ENCODE results near the gene WDR91.
"Not testable (repeated sequence)": the region's sequence is repeated elsewhere in the genome, so short reads cannot be mapped to it uniquely, and the experiment has no call there.

WDR91 gene

GRCh38 chr7:135233570-135233969 lies 22.2 kb upstream of the WDR91 start, which contains the start of gene STRA8:
Gene STRA8, plus strand, starts transcription at chr7:135233838. Its CDS starts 6,687 bp downstream, at chr7:135240525.
- Histone ChIP-seq H3K27ac (ENCODE audit: low read depth, low read length, severe bottlenecking) (no peak within 1 kb of the TSS), H3K36me3 (ENCODE audit: control insufficient read depth, insufficient read depth, low read length) (no peaks in the 10 kb centered on the region), H3K4me3 (ENCODE audit: extremely low read depth, insufficient read depth, low read length, poor library complexity, severe bottlenecking) (no peak within 1 kb of the TSS), H3K9me3 (ENCODE audit: control insufficient read depth, low read length) (no peaks in the 10 kb centered on the region), H3K4me1 (ENCODE audit: control insufficient read depth, insufficient read depth, low read length, poor library complexity, severe bottlenecking) (no peaks in the 10 kb centered on the region)
- 91 to 94% methylated on average over 21 to 28 of the region's 28 CpGs for WGBS, 2 experiments (ENCODE audit: insufficient coverage in 2 of 2)

- WGBS, 2 experiments (ENCODE audit: insufficient coverage in 2 of 2) = 86 to 91% methylated on average over 11 to 12 of the region's 13 CpGs
- Histone ChIP-seq H3K36me3 (ENCODE audit: control insufficient read depth, insufficient read depth, low read length) (no peaks in the 10 kb centered on the region), H3K9me3 (ENCODE audit: control insufficient read depth, low read length) (no peaks in the 10 kb centered on the region), H3K4me3 (ENCODE audit: extremely low read depth, insufficient read depth, low read length, poor library complexity, severe bottlenecking) (no peak overlapping the region), H3K4me1 (ENCODE audit: control insufficient read depth, insufficient read depth, low read length, poor library complexity, severe bottlenecking) (no peaks in the 10 kb centered on the region), H3K27ac (ENCODE audit: low read depth, low read length, severe bottlenecking) (no peak overlapping the region)
These were observed 21.4 kb upstream of the WDR91 start for GRCh38 chr7:135232720-135233119.

- no peaks in the 10 kb centered on the region for H3K4me1 ChIP-seq (ENCODE audit: control insufficient read depth, insufficient read depth, low read length, poor library complexity, severe bottlenecking)
- WGBS, 2 experiments (ENCODE audit: insufficient coverage in 2 of 2) = 91% methylated on average over 4 of the region's 6 CpGs; no CpG with 5 or more reads in 1 of the 2 experiments
- no peak overlapping the region for H3K27ac ChIP-seq (ENCODE audit: low read depth, low read length, severe bottlenecking)
- H3K9me3 ChIP-seq (ENCODE audit: control insufficient read depth, low read length) = no peaks in the 10 kb centered on the region
- H3K36me3 ChIP-seq (ENCODE audit: control insufficient read depth, insufficient read depth, low read length) = no peaks in the 10 kb centered on the region
- H3K4me3 ChIP-seq (ENCODE audit: extremely low read depth, insufficient read depth, low read length, poor library complexity, severe bottlenecking) = no peak overlapping the region
These were observed 20.8 kb upstream of the WDR91 start for GRCh38 chr7:135232087-135232486.

- Histone ChIP-seq H3K9me3 (ENCODE audit: control insufficient read depth, low read length) (no peaks in the 10 kb centered on the region), H3K27ac (ENCODE audit: low read depth, low read length, severe bottlenecking) (no peak overlapping the region), H3K4me3 (ENCODE audit: extremely low read depth, insufficient read depth, low read length, poor library complexity, severe bottlenecking) (no peak overlapping the region), H3K36me3 (ENCODE audit: control insufficient read depth, insufficient read depth, low read length) (no peaks in the 10 kb centered on the region), H3K4me1 (ENCODE audit: control insufficient read depth, insufficient read depth, low read length, poor library complexity, severe bottlenecking) (no peaks in the 10 kb centered on the region)
These were observed 20.4 kb upstream of the WDR91 start for GRCh38 chr7:135231686-135232085.

- H3K36me3 ChIP-seq (ENCODE audit: control insufficient read depth, insufficient read depth, low read length) = no peaks in the 10 kb centered on the region
- no CpG with 5 or more reads among the region's 1 CpG for WGBS, 2 experiments (ENCODE audit: insufficient coverage in 2 of 2)
- no peaks in the 10 kb centered on the region for H3K9me3 ChIP-seq (ENCODE audit: control insufficient read depth, low read length)
- H3K27ac ChIP-seq (ENCODE audit: low read depth, low read length, severe bottlenecking) = no peak overlapping the region
- H3K4me3 ChIP-seq (ENCODE audit: extremely low read depth, insufficient read depth, low read length, poor library complexity, severe bottlenecking) = no peak overlapping the region
- no peaks in the 10 kb centered on the region for H3K4me1 ChIP-seq (ENCODE audit: control insufficient read depth, insufficient read depth, low read length, poor library complexity, severe bottlenecking)
These were observed 12.7 kb upstream of the WDR91 start for GRCh38 chr7:135224027-135224426.

GRCh38 chr7:135217645-135218509 lies 6.6 kb upstream of the WDR91 start:
- Histone ChIP-seq H3K4me1 (ENCODE audit: control insufficient read depth, insufficient read depth, low read length, poor library complexity, severe bottlenecking) (no peaks in the 10 kb centered on the region), H3K36me3 (ENCODE audit: control insufficient read depth, insufficient read depth, low read length) (no peaks in the 10 kb centered on the region), H3K9me3 (ENCODE audit: control insufficient read depth, low read length) (no peaks in the 10 kb centered on the region), H3K4me3 (ENCODE audit: extremely low read depth, insufficient read depth, low read length, poor library complexity, severe bottlenecking) (no peak overlapping the region), H3K27ac (ENCODE audit: low read depth, low read length, severe bottlenecking) (no peak overlapping the region)
- WGBS, 2 experiments (ENCODE audit: insufficient coverage in 2 of 2) = 87 to 97% methylated on average over 4 of the region's 5 CpGs

- H3K4me1 ChIP-seq (ENCODE audit: control insufficient read depth, insufficient read depth, low read length, poor library complexity, severe bottlenecking) = no peaks in the 10 kb centered on the region
- WGBS, 2 experiments (ENCODE audit: insufficient coverage in 2 of 2) = 91 to 100% methylated on average over 1 to 3 of the region's 3 CpGs
- H3K4me3 ChIP-seq (ENCODE audit: extremely low read depth, insufficient read depth, low read length, poor library complexity, severe bottlenecking) = no peak overlapping the region
- H3K36me3 ChIP-seq (ENCODE audit: control insufficient read depth, insufficient read depth, low read length) = no peaks in the 10 kb centered on the region
- H3K9me3 ChIP-seq (ENCODE audit: control insufficient read depth, low read length) = no peaks in the 10 kb centered on the region
- no peak overlapping the region for H3K27ac ChIP-seq (ENCODE audit: low read depth, low read length, severe bottlenecking)
These were observed 4.4 kb upstream of the WDR91 start for GRCh38 chr7:135215698-135216097.

- no peaks in the 10 kb centered on the region for H3K4me1 ChIP-seq (ENCODE audit: control insufficient read depth, insufficient read depth, low read length, poor library complexity, severe bottlenecking)
- H3K36me3 ChIP-seq (ENCODE audit: control insufficient read depth, insufficient read depth, low read length) = no peaks in the 10 kb centered on the region
- H3K27ac ChIP-seq (ENCODE audit: low read depth, low read length, severe bottlenecking) = no peak overlapping the region
- WGBS, 2 experiments (ENCODE audit: insufficient coverage in 2 of 2) = 94 to 100% methylated on average over 2 to 4 of the region's 4 CpGs
- H3K4me3 ChIP-seq (ENCODE audit: extremely low read depth, insufficient read depth, low read length, poor library complexity, severe bottlenecking) = no peak overlapping the region
- H3K9me3 ChIP-seq (ENCODE audit: control insufficient read depth, low read length) = no peaks in the 10 kb centered on the region
These were observed 3.9 kb upstream of the WDR91 start for GRCh38 chr7:135215180-135215579.

GRCh38 chr7:135213831-135214230 lies 2.5 kb upstream of the WDR91 start:
- 85 to 89% methylated on average over 2 of the region's 2 CpGs for WGBS, 2 experiments (ENCODE audit: insufficient coverage in 2 of 2)
- no peak overlapping the region for H3K4me3 ChIP-seq (ENCODE audit: extremely low read depth, insufficient read depth, low read length, poor library complexity, severe bottlenecking)

GRCh38 chr7:135211946-135212685 lies 790 bp upstream of the WDR91 start:
- WGBS, 2 experiments (ENCODE audit: insufficient coverage in 2 of 2) = 31 to 67% methylated on average over 7 to 16 of the region's 30 CpGs
- peak overlapping the region; percentile 16 for H3K27ac ChIP-seq (ENCODE audit: low read depth, low read length, severe bottlenecking)
- H3K9me3 ChIP-seq (ENCODE audit: control insufficient read depth, low read length); H3K4me1 ChIP-seq (ENCODE audit: control insufficient read depth, insufficient read depth, low read length, poor library complexity, severe bottlenecking); H3K36me3 ChIP-seq (ENCODE audit: control insufficient read depth, insufficient read depth, low read length): not testable (repeated sequence)
- H3K4me3 ChIP-seq (ENCODE audit: extremely low read depth, insufficient read depth, low read length, poor library complexity, severe bottlenecking) = peak overlapping the region; percentile 80

More at GRCh38 chr7:135213831-135214230, 2.5 kb upstream of the WDR91 start:
- Histone ChIP-seq H3K27ac (ENCODE audit: low read depth, low read length, severe bottlenecking) (no peak overlapping the region), H3K9me3 (ENCODE audit: control insufficient read depth, low read length) (no peaks in the 10 kb centered on the region), H3K36me3 (ENCODE audit: control insufficient read depth, insufficient read depth, low read length) (no peaks in the 10 kb centered on the region), H3K4me1 (ENCODE audit: control insufficient read depth, insufficient read depth, low read length, poor library complexity, severe bottlenecking) (no peaks in the 10 kb centered on the region)

- H3K36me3 ChIP-seq (ENCODE audit: control insufficient read depth, insufficient read depth, low read length) = no peaks in the 10 kb centered on the region
- H3K27ac ChIP-seq (ENCODE audit: low read depth, low read length, severe bottlenecking) = peak overlapping the region; percentile 16
These were observed 493 bp downstream of the WDR91 start for GRCh38 chr7:135210888-135211178.

More at GRCh38 chr7:135210888-135211178, 493 bp downstream of the WDR91 start:
- Histone ChIP-seq H3K4me3 (ENCODE audit: extremely low read depth, insufficient read depth, low read length, poor library complexity, severe bottlenecking) (peak overlapping the region; percentile 80), H3K4me1 (ENCODE audit: control insufficient read depth, insufficient read depth, low read length, poor library complexity, severe bottlenecking) (no peaks in the 10 kb centered on the region), H3K9me3 (ENCODE audit: control insufficient read depth, low read length) (no peaks in the 10 kb centered on the region)
- WGBS, 2 experiments (ENCODE audit: insufficient coverage in 2 of 2) = 15 to 20% methylated on average over 9 to 12 of the region's 13 CpGs
